ENCODE data around the gene PTHLH. TPM values are rescaled to one million over a fixed set of nuclear protein-coding genes. Genes with fewer than 3 reads are reported as not detected.

Gene PTHLH
- total and polyA plus RNA-seq, 4 donors = 0.22 to 3.0 (median 0.37) TPM

- H3K27ac ChIP-seq (ENCODE audit: low read depth in 1 of 2, low read length in 1 of 2) = no peak overlapping the region
- no peaks in the 10 kb centered on the region for H3K36me3 ChIP-seq (ENCODE audit: control insufficient read depth in 4 of 4, insufficient read depth in 4 of 4, low read length in 4 of 4)
- DNase-seq (peak; percentile 74 to 83 (median 78)), ATAC-seq (ENCODE audit: insufficient read depth, low FRiP score) (peak; percentile 69)
- H3K9ac ChIP-seq (ENCODE audit: insufficient read depth in 1 of 2, low read length in 2 of 2) = no peak overlapping the region
- WGBS, 2 donors = 36 to 42% methylated on average over 4 of the region's 4 CpGs
- H3K4me1 ChIP-seq (ENCODE audit: control insufficient read depth in 5 of 5, insufficient read depth in 5 of 5, low read length in 5 of 5) = no peaks in the 10 kb centered on the region
- H3K27me3 ChIP-seq (ENCODE audit: control insufficient read depth in 3 of 3, insufficient read depth in 3 of 3, low read length in 2 of 3) = no peaks in the 10 kb centered on the region
- H3K9me3 ChIP-seq (ENCODE audit: control insufficient read depth in 4 of 4, insufficient read depth in 3 of 4, low read length in 3 of 4) = no peaks in the 10 kb centered on the region
- no peak overlapping the region for H3K4me3 ChIP-seq
- peak; percentile 43 for TF ChIP-seq CTCF (IDR thresholded peaks at IDR 0.05; ENCODE audit: control extremely low read depth, extremely low read depth)
Observed at GRCh38 chr12:27940756-27941402, 31.7 kb downstream of the PTHLH start.

GRCh38 chr12:27940245-27940644 is 32.3 kb downstream of the PTHLH start:
- Histone ChIP-seq H3K9ac (ENCODE audit: insufficient read depth in 1 of 2, low read length in 2 of 2) (no peak overlapping the region), H3K36me3 (ENCODE audit: control insufficient read depth in 4 of 4, insufficient read depth in 4 of 4, low read length in 4 of 4) (no peaks in the 10 kb centered on the region), H3K9me3 (ENCODE audit: control insufficient read depth in 4 of 4, insufficient read depth in 3 of 4, low read length in 3 of 4) (no peaks in the 10 kb centered on the region), H3K4me3 (no peak overlapping the region), H3K27ac (ENCODE audit: low read depth in 1 of 2, low read length in 1 of 2) (no peak overlapping the region), H3K27me3 (ENCODE audit: control insufficient read depth in 3 of 3, insufficient read depth in 3 of 3, low read length in 2 of 3) (no peaks in the 10 kb centered on the region), H3K4me1 (ENCODE audit: control insufficient read depth in 5 of 5, insufficient read depth in 5 of 5, low read length in 5 of 5) (no peaks in the 10 kb centered on the region)
- ATAC-seq (ENCODE audit: insufficient read depth, low FRiP score) = no peak
- 78 to 90% methylated on average over 4 of the region's 4 CpGs for WGBS, 2 donors
- DNase-seq = no peak
- no peak for TF ChIP-seq CTCF (IDR thresholded peaks at IDR 0.05; ENCODE audit: control extremely low read depth, extremely low read depth)

DNA sequence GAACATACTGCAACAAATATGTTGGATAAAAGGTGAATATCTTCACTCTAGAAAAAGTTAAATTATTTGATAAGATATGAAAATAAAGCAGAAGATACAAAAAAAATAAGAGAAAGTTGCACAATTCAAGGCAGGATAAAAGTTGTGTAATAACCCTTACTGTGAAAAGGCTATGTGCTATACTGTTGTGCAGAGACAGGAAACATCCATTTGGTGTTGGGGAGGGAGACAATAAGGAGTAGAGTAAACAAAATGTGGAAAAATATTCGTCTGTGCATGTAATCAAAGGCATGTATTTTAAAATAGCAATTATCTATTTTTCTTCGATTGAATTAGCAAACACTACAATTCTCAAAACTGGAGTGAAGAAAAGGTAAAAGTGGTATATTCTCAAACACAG is 34.8 kb downstream of the PTHLH start:
- no peak for TF ChIP-seq CTCF (IDR thresholded peaks at IDR 0.05; ENCODE audit: control extremely low read depth, extremely low read depth)
- Histone ChIP-seq H3K9me3 (ENCODE audit: control insufficient read depth in 4 of 4, insufficient read depth in 3 of 4, low read length in 3 of 4) (no peaks in the 10 kb centered on the region), H3K9ac (ENCODE audit: insufficient read depth in 1 of 2, low read length in 2 of 2) (no peak overlapping the region), H3K27me3 (ENCODE audit: control insufficient read depth in 3 of 3, insufficient read depth in 3 of 3, low read length in 2 of 3) (no peaks in the 10 kb centered on the region), H3K4me1 (ENCODE audit: control insufficient read depth in 5 of 5, insufficient read depth in 5 of 5, low read length in 5 of 5) (no peaks in the 10 kb centered on the region), H3K36me3 (ENCODE audit: control insufficient read depth in 4 of 4, insufficient read depth in 4 of 4, low read length in 4 of 4) (no peaks in the 10 kb centered on the region), H3K27ac (ENCODE audit: low read depth in 1 of 2, low read length in 1 of 2) (no peak overlapping the region), H3K4me3 (no peak overlapping the region)
- DNase-seq = peak in 1 of 3 donors; percentile 23
- 38 to 42% methylated on average over 2 of the region's 2 CpGs for WGBS, 2 donors
- ATAC-seq (ENCODE audit: insufficient read depth, low FRiP score) = no peak

- H3K9ac ChIP-seq (ENCODE audit: insufficient read depth in 1 of 2, low read length in 2 of 2) = no peak overlapping the region
- no peak overlapping the region for H3K4me3 ChIP-seq
- H3K4me1 ChIP-seq (ENCODE audit: control insufficient read depth in 5 of 5, insufficient read depth in 5 of 5, low read length in 5 of 5) = no peaks in the 10 kb centered on the region
- H3K9me3 ChIP-seq (ENCODE audit: control insufficient read depth in 4 of 4, insufficient read depth in 3 of 4, low read length in 3 of 4) = no peaks in the 10 kb centered on the region
- WGBS, 2 donors = 81 to 87% methylated on average over 3 of the region's 3 CpGs
- no peaks in the 10 kb centered on the region for H3K36me3 ChIP-seq (ENCODE audit: control insufficient read depth in 4 of 4, insufficient read depth in 4 of 4, low read length in 4 of 4)
- DNase-seq (no peak), ATAC-seq (ENCODE audit: insufficient read depth, low FRiP score) (peak; percentile 27)
- no peak for TF ChIP-seq CTCF (IDR thresholded peaks at IDR 0.05; ENCODE audit: control extremely low read depth, extremely low read depth)
- H3K27me3 ChIP-seq (ENCODE audit: control insufficient read depth in 3 of 3, insufficient read depth in 3 of 3, low read length in 2 of 3) = no peaks in the 10 kb centered on the region
- H3K27ac ChIP-seq (ENCODE audit: low read depth in 1 of 2, low read length in 1 of 2) = no peak overlapping the region
Observed at GRCh38 chr12:27936196-27936595, 36.3 kb downstream of the PTHLH start.
